Ovary (tissue), 3 donors: Measurements from ENCODE around the gene NUP188.

Experiments
- POLR2A ChIP-seq: fragments of 450-650 bp; IDR thresholded peaks from one replicate; pipeline ENCODE4 v1.6.1; 2017; ENCODE audit warnings: antibody characterized with exemption, mild to moderate bottlenecking, moderate library complexity
- TF ChIP-seq, protein P1 (sequence below), 3 donors: fragments of 450-650 bp in 2 of 3; fragments of 200-600 bp in 1 of 3; IDR thresholded peaks; one replicate each; pipeline versions ENCODE4 v1.5.1 to v1.8.0; 2016 to 2022; ENCODE audit warnings: antibody characterized with exemption in 3 of 3, mild to moderate bottlenecking in 1 of 3
- donor health status: DM: no; HTN: no; CAD: no.

DNA sequence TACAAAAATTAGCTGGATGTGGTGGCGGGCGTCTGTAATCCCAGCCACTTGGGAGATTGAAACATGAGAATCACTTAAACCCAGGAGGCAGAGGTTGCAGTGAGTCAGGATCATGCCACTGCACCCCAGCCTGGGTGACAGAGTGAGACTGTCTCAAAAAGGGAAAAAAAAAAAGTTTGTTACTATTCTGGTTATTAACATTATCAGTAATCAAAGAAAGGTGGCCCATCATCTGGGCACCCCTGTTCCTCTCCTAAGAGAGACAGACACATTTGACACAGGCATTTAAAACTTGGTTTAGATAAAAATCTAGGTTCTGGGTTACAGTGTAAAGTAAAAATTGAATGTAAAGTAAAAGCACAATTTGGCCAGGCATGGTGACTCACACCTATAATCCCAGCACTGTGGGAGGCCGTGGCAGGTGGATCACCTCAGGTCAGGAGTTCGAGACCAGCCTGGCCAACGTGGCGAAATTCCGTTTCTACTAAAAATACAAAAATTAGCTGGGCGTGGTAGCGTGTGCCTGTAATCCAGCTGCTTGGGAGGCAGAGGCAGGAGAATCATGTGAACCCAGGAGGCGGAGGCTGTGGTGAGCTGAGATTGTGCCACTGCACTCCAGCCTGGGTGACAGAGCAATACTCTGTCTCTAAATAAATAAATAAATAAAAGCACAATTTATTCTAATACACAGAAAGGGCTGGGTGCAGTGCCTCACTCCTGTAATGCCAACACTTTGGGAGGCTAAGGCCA, 43.5 kb upstream of the NUP188 start:
- TF ChIP-seq POLR2A = no peak
- TF ChIP-seq, protein P1, sequence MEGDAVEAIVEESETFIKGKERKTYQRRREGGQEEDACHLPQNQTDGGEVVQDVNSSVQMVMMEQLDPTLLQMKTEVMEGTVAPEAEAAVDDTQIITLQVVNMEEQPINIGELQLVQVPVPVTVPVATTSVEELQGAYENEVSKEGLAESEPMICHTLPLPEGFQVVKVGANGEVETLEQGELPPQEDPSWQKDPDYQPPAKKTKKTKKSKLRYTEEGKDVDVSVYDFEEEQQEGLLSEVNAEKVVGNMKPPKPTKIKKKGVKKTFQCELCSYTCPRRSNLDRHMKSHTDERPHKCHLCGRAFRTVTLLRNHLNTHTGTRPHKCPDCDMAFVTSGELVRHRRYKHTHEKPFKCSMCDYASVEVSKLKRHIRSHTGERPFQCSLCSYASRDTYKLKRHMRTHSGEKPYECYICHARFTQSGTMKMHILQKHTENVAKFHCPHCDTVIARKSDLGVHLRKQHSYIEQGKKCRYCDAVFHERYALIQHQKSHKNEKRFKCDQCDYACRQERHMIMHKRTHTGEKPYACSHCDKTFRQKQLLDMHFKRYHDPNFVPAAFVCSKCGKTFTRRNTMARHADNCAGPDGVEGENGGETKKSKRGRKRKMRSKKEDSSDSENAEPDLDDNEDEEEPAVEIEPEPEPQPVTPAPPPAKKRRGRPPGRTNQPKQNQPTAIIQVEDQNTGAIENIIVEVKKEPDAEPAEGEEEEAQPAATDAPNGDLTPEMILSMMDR (IDR thresholded peaks at IDR 0.05) = no peak
